Smooth muscle cell (in vitro differentiated cells): ENCODE data around the gene KDM4C. TPM values are rescaled to one million over a fixed set of nuclear protein-coding genes. Genes with fewer than 3 reads are reported as not detected.

Experiments
- DNase-seq: peaks from one replicate; lab custom pipeline; 2025; ENCODE audit not compliant: unreplicated experiment; lab: John Stamatoyannopoulos, UW
- H2AFZ ChIP-seq: fragments of 200-600 bp; sonication (generic); 2 replicates; pipeline ENCODE4 v1.6.0; 2016; ENCODE audit warnings: antibody characterized with exemption, low read depth, mild to moderate bottlenecking
- H3F3A ChIP-seq: fragments of 200-600 bp; sonication (generic); 2 replicates; pipeline ENCODE4 v1.6.0; 2017; ENCODE audit warnings: antibody characterized with exemption, low read depth
- H3K27ac ChIP-seq: fragments of 200-600 bp; sonication (generic); 2 replicates; pipeline ENCODE4 v1.5.1; 2016; ENCODE audit warnings: low read depth, mild to moderate bottlenecking
- H3K27me3 ChIP-seq: fragments of 200-600 bp; sonication (generic); 2 replicates; pipeline ENCODE4 v1.6.1; 2016; ENCODE audit warnings: low read depth, mild to moderate bottlenecking
- H3K36me3 ChIP-seq: fragments of 200-600 bp; sonication (generic); 2 replicates; pipeline ENCODE4 v1.5.1; 2016; ENCODE audit warnings: low read depth
- H3K4me1 ChIP-seq: fragments of 200-600 bp; sonication (generic); 2 replicates; pipeline ENCODE4 v1.5.1; 2016; ENCODE audit warnings: low read depth
- H3K4me2 ChIP-seq: fragments of 200-600 bp; sonication (generic); 2 replicates; pipeline ENCODE4 v1.6.0; 2016; ENCODE audit warnings: mild to moderate bottlenecking
- H3K4me3 ChIP-seq: fragments of 200-600 bp; sonication (generic); 2 replicates; pipeline ENCODE4 v1.5.1; 2016; ENCODE audit warnings: mild to moderate bottlenecking
- H3K79me2 ChIP-seq: fragments of 200-600 bp; sonication (generic); 2 replicates; pipeline ENCODE4 v1.6.0; 2016; ENCODE audit warnings: low read depth, mild to moderate bottlenecking
- H3K9ac ChIP-seq: fragments of 200-600 bp; sonication (generic); 2 replicates; pipeline ENCODE4 v1.6.0; 2016; ENCODE audit warnings: low read depth
- H3K9me3 ChIP-seq: fragments of 200-600 bp; sonication (generic); replicated peaks from 2 replicates; pipeline ENCODE4 v1.5.1; 2016; ENCODE audit warnings: low read depth
- H4K20me1 ChIP-seq: fragments of 200-600 bp; sonication (generic); 2 replicates; pipeline ENCODE4 v1.6.0; 2016; ENCODE audit warnings: low read depth
- CTCF ChIP-seq: fragments of 200-600 bp; sonication (generic); IDR thresholded peaks from 2 replicates; pipeline ENCODE4 v1.5.1; 2017; ENCODE audit warnings: borderline replicate concordance, mild to moderate bottlenecking, antibody characterized with exemption; ENCODE audit not compliant: insufficient read depth, poor library complexity, severe bottlenecking
- WGBS: methylation state at CpG from one replicate; pipeline ENCODE4 v1.1.7; 2016; ENCODE audit warnings: low lambda C conversion rate; 5-methylcytosine and 5-hydroxymethylcytosine counted together
- polyA plus RNA-seq: library from polyadenylated mRNA; unstranded; fragments of >200 nt; fragmentation: Nextera tagmentation; extraction: Ambion mirVana; gene quantifications from 2 replicates; pipeline ENCODE4 v1.2.1, GENCODE V29; 2016
- total RNA-seq: library from RNA; depleted of rRNA; stranded (reverse); fragments of >200 nt; gene quantifications from 2 replicates; pipeline ENCODE4 v1.2.3, GENCODE V29; 2014

Gene KDM4C
- total and polyA plus RNA-seq, 2 experiments from 2014 or later = 7.5 to 20.2 TPM

DNA sequence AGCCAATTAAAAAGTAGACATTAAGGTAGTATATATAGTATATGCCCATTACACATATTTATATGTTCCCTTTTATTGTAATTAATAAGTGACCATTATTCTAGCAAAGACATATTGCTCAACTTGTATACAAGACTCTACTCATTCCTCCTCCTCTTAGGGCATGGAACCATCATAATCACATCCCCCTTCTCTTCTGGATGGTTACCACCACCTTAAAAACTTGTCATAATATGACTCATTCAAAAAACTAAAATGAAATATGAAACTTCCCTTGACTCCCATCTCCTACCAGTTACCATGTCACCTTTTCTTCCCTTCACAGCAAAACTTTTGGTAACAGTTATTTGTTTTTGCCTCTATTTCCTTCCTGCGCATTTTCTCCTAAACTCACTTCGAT lies 438.7 kb downstream of the KDM4C start:
- H3K4me1 ChIP-seq = peaks cover 4% of the 10 kb centered on the region
- H3K9me3 ChIP-seq = no peaks in the 10 kb centered on the region
- H3K4me3 ChIP-seq = no peak overlapping the region
- H2AFZ ChIP-seq = no peak overlapping the region
- peaks cover 4% of the 10 kb centered on the region for H3K27me3 ChIP-seq
- H3K9ac ChIP-seq = no peak overlapping the region
- H4K20me1 ChIP-seq = no peaks in the 10 kb centered on the region
- no peak overlapping the region for H3K4me2 ChIP-seq
- no peak for DNase-seq
- H3K27ac ChIP-seq = no peak overlapping the region
- H3K36me3 ChIP-seq = no peaks in the 10 kb centered on the region
- WGBS = 98% methylated on average over 2 of the region's 2 CpGs
- no peak for TF ChIP-seq CTCF
- H3F3A ChIP-seq = no peaks in the 10 kb centered on the region
- H3K79me2 ChIP-seq = no peaks in the 10 kb centered on the region

GRCh38 chr9:7201196-7201595 lies 443.4 kb downstream of the KDM4C start:
- H3K9ac ChIP-seq = no peak overlapping the region
- WGBS = 88% methylated on average over 5 of the region's 5 CpGs

DNA sequence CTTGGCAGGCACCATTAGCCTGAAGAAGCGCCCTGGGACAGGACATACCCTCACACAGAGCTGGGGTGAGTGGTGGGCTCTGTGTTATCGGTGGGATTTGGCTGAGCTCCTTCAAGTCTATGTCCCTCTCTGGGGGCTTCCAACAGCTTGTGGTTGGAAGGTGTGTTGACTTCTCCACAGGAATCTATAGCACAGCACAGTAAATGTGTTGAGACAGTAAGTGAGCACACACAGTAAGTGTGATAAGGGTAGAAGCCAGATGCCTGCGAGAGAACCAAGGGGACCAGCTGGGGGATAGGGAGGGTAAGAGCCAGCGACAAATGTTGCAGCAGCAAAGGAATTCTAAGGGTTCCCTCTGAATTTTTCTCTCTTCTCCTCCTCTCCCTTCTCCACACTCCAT lies 448.0 kb downstream of the KDM4C start:
- Histone ChIP-seq H3K4me2 (no peak overlapping the region), H3K4me1 (no peaks in the 10 kb centered on the region), H3K79me2 (no peaks in the 10 kb centered on the region), H3K36me3 (no peaks in the 10 kb centered on the region), H2AFZ (no peak overlapping the region), H3K9ac (no peak overlapping the region), H3F3A (no peaks in the 10 kb centered on the region), H4K20me1 (no peaks in the 10 kb centered on the region), H3K9me3 (no peaks in the 10 kb centered on the region), H3K4me3 (no peak overlapping the region), H3K27me3 (peaks cover 14% of the 10 kb centered on the region), H3K27ac (no peak overlapping the region)
- WGBS = 81% methylated on average over 4 of the region's 4 CpGs
- TF ChIP-seq CTCF = no peak
- DNase-seq = no peak

More at GRCh38 chr9:7201196-7201595, 443.4 kb downstream of the KDM4C start:
- Histone ChIP-seq H3K4me3 (no peak overlapping the region), H3K79me2 (no peaks in the 10 kb centered on the region), H3K4me1 (peaks cover 4% of the 10 kb centered on the region), H3K9me3 (no peaks in the 10 kb centered on the region), H3K27ac (no peak overlapping the region), H3K27me3 (peaks cover 4% of the 10 kb centered on the region), H4K20me1 (no peaks in the 10 kb centered on the region), H2AFZ (no peak overlapping the region), H3K36me3 (no peaks in the 10 kb centered on the region), H3K4me2 (no peak overlapping the region), H3F3A (no peaks in the 10 kb centered on the region)
- no peak for TF ChIP-seq CTCF
- DNase-seq = no peak

GRCh38 chr9:7206221-7206758 lies 448.5 kb downstream of the KDM4C start:
- H3K27me3 ChIP-seq = peaks cover 14% of the 10 kb centered on the region
- DNase-seq = no peak
- H3K36me3 ChIP-seq = no peaks in the 10 kb centered on the region
- TF ChIP-seq CTCF = no peak
- no peak overlapping the region for H3K4me3 ChIP-seq
- H3K4me1 ChIP-seq = no peaks in the 10 kb centered on the region
- no peak overlapping the region for H3K4me2 ChIP-seq
- no peak overlapping the region for H3K9ac ChIP-seq
- no peaks in the 10 kb centered on the region for H3K9me3 ChIP-seq
- no peak overlapping the region for H2AFZ ChIP-seq
- H3F3A ChIP-seq = no peaks in the 10 kb centered on the region
- H4K20me1 ChIP-seq = no peaks in the 10 kb centered on the region
- 87% methylated on average over 6 of the region's 6 CpGs for WGBS
- H3K79me2 ChIP-seq = no peaks in the 10 kb centered on the region
- H3K27ac ChIP-seq = no peak overlapping the region
